SIG-M5 treated with dmso at 0.1 percent for 504 hours (cell line): Measurements from ENCODE around the gene OSBPL7.

ENCODE experiments used
- DNase-seq: peaks from one replicate; lab custom pipeline; 2025; ENCODE audit not compliant: unreplicated experiment; lab: John Stamatoyannopoulos, UW

The OSBPL7 gene

DNA sequence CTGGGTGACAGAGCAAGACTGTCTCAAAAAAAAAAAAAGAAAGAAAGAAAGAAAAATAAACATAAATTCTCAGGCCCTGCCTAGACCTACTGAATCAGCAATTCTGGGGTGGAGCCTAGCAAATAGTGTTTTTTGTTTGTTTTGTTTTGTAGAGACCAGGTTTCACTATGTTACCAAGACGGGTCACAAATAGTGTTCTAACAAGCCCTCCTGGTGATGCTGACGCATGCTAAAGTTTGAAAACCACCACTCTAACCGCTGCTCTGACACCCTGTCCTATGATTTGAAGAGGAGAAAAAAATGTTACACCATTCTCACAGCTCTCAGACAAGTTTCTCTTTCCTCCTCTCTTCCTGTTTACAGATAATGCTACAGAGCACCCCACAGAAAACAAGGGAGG lies 8.3 kb upstream of the OSBPL7 start:
- DNase-seq = no peak

DNA sequence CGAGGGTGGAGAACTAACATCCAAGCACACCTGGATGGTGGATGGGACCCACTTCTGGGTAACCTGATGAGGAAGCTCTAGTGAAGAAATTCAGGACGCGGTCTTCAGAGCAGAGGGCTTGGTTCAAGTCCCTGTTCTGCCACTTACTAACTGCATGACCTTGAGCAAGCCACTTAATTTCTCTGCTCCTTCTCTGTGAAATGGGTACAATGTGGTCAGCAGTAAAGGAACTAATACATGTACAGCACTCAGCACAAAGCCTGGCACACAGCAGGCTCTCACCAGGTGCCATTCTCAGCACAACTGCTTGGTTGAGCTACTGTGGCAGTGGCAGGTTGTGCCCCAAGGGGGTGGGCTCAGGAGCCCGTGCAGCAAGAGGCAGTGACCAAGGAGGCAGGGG lies 1.9 kb upstream of the OSBPL7 start:
- no peak for DNase-seq

DNA sequence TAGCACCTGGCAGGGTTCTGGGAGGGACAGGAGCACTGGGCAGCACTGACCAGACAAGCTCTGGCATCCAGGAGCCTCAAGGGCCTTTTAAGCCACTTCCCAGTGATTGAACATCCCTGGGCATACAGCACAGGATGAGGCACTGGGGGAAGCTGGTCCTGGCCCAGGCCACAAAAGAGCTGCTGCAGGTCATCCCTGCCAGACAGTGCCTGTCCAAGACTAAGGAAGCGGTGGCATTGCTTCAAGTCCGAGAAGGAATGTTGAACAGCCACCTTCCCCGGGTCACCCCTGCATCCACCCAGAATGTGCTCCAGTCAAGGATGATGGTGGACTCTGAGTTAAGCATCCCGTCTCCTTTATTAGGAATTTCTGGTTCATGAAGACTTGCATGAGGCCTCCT lies 1.2 kb upstream of the OSBPL7 start:
- DNase-seq = no peak

DNA sequence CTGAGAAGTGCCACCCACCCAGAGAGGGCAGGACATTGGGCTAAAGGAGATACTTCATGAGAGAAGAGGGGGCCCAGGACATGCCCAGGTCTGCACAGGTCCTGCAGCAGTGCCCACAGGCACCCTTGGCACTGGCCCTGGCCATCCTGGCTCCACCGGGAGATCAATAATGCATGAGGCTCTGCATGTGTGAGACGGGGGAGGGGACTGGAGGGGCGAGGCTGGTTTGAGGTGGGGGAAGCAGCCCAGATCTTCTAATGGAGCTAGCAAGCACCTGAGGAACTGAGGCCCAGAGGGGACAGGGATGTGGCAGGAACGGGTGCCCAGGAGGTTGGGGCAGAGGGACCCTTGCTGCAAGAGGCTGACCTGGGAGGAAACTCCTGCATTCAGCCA lies 567 bp downstream of the OSBPL7 start:
- DNase-seq = no peak

DNA sequence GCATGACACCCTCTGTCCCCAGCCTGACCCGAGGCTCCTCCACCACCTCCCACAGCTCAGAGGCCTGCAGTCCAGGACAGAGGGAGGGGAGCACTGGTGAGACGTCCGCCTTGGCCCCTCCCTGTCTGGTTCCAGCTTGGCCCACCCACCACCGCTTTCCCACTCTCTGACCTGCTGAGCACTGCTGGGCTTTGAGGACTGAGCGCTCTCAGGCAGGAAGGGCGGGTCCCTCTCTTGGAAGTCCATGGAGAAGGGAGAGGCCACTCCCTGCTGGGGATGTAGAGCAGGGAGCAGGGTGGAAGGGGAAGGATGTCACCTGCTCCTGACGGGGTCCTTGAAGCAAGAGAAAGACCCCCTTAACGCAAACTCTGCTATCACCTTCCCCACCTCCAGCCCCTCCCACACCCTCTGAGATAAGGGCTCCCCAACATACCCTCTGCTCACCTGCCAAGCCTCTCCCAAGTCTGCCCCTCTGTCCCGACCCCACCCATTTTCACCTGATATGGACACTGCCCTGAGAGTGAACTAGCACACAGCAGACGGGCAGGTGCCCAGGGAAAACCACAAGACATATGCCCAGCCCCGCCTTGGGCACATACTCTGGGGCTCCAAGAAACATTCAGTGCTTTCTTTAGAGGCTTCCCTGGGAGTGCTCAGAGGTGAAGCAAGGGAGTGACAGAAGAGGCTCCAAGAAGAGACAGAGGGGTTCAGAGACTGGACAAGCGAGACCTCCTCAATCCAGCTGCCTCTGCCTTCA lies 1.4 kb downstream of the OSBPL7 start:
- no peak for DNase-seq

DNA sequence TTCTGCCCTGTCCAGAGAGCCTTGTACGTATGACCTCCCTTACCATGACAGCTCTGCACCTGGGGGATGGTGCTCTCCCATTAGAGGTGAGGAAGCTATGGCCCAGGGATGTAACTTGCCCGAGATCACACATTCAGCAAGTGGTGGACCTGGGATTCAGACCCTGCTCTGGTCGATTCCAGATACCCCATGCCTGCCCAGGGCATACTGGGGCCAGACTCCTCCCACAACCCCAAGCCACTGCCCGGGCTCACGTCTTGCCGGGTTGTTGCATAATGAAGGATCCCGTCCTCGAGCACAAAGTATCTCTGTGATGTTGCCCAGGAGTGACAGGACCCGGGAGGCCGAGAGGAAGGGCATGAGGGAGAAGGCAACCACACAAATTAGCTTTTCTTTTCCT lies 2.1 kb downstream of the OSBPL7 start:
- no peak for DNase-seq

DNA sequence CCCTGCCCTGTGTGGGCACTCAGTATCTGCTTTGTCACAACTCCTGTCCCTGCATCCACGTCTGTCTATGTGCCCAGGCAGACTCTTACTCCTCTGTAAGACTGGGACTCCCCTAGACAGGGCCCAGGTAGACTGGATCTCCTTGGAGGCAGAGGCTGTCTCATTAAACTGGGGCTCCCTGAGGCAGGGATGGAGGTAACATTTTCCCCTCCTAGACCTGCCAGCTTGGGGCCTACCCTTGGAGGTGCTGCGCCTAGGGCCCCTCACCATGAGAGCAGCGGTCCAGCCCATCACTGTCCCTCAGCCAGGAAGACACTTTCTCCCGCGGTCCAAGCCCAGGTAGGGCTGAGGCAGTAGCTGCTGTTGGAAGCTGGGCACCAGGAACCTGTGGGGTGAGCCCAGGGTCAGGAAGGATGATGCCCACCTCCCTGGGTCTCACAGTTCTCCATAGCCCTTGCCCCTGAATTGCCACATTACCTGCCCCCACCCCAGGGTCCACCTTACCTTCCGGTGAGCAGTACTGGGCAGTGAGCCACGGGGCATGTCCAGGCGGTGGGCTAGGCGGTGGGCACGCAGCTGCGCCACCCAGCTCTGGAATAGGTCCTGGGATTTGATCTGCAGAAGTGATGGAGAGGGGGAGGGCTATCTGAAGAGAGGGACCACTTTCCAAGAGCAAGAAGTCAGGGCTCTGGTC lies 3.4 kb downstream of the OSBPL7 start:
- no peak for DNase-seq

DNA sequence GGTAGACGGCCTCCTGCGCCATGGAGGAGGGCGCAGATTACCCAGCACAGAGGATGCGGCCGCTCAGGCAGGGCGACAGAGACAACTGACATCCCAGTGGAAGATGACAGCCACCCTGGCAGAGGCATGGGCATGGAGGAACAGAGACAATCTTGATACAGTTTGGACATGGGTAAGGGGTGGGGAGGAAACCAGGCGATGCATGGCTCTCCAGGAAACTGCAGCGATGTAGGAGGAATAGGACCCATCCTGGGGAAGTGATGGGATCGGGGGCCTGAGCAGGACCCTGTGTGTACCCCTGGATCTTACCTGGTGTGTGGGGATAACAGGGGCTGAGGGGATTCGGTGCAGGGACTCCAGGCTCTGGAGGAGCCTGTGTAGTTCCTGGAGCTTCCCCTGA lies 4.6 kb downstream of the OSBPL7 start:
- DNase-seq = no peak

DNA sequence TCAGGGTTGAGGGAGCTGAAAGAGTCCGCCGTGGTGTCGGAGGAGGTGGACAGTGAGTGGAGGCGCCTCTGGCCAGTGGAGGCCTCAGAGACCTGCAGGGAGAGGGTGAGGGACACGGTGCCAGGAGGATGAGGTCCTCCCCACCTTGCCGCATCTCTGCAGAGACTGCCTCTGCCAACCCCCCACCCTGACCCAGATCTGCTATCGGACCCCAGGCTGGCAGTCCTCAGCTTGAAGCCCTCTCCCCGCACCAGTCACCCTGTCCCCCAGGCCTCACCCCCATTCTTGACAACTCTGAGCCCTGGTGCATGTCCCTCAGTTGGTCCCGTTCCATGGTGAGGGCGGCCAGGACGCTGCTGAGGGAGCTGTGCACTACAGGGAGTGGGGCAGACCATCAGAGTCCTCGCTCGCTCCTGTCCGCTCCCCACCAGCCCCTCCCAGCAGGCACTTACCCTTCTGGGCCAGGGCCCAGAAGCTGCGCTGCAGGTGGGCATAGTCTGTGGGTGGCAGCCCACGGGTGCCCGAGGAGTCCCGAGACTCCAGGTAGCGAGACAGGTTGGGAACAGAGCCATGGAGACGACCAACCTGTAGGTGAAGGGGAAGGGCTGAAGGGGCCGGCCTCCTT lies 5.4 kb downstream of the OSBPL7 start:
- DNase-seq = no peak

DNA sequence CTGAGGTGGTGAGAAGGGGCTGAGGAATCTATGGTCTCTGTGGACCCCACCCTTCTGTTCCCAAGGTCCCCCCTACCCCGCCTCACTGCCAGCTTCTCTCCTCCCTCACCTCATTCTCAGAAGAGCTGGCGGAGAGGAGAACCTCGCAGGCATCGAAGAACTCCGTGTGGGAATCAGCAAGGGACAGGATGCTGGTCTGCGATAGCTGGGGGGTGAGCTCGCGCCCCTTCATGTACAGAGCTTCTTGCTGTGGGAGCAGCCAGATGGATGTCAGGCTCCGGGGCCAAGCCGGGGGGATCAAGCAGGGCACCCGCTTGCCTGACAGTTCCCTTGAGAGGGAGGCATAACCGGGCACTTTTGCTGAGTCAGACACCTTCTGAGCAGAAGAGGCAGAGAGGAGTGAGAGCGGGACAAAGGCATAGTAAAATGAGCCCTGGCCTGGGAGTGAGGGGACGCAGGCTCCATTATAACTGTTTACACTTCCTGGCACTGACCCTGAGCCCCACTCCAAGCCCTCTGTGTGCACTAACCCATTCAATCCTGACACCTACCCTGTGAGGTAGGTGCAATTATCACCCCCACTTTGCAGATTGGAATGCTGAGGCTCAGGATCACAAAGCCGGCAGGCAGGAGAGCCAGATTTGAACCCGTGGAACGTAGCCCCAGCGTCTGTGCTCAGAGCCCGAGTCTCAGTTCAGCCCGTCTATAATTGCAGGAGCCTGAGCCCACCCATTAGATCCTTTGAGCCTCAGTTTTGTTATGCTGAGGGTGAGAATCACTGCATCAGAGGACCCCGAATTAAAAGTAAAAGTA lies 6.3 kb downstream of the OSBPL7 start:
- DNase-seq = no peak

DNA sequence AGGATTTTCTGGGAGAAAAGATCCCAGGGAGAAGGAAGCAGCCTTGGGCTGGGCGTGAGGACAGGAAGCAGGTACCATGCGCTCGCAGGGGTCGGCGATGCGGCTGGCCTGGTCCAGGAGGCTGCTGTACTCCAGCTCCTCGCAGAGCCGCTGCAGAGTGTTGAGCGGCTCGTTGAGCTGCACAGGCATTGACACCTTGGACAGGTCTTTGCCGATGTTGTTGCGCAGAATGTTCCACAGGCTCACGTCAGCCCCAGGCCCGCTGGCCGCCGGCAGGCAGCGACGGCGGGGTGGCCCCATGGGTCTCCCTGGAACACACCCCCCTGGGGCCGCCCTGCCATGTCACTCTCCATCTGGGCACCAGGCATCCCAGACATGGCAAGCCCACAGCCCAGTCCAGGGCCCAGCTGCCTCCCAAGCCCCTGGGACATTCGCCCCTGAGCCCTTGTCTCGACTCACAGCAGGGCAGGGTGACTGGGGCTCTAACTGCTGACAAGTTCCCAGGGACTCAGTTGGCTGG lies 8.0 kb downstream of the OSBPL7 start:
- no peak for DNase-seq

DNA sequence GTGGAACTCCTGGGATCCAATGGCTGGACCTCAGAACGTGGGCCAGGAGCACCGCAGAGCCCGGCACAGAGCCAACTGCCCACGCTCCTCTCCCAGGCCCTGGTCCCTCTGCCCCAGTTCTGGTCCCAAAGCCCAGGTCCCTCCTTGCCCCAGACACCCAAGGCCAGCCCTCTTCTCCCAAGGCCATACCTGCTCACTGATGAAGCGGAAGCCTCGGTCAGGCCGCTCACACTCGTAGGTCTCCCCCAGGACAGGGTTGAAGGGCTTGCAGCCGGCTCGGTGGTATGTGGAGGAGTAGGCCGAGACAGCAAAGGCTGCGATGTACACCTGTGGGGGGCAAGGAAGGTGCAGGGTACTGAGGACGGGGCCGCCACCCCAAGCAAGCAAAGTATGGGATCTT lies 8.5 kb downstream of the OSBPL7 start:
- DNase-seq = no peak

DNA sequence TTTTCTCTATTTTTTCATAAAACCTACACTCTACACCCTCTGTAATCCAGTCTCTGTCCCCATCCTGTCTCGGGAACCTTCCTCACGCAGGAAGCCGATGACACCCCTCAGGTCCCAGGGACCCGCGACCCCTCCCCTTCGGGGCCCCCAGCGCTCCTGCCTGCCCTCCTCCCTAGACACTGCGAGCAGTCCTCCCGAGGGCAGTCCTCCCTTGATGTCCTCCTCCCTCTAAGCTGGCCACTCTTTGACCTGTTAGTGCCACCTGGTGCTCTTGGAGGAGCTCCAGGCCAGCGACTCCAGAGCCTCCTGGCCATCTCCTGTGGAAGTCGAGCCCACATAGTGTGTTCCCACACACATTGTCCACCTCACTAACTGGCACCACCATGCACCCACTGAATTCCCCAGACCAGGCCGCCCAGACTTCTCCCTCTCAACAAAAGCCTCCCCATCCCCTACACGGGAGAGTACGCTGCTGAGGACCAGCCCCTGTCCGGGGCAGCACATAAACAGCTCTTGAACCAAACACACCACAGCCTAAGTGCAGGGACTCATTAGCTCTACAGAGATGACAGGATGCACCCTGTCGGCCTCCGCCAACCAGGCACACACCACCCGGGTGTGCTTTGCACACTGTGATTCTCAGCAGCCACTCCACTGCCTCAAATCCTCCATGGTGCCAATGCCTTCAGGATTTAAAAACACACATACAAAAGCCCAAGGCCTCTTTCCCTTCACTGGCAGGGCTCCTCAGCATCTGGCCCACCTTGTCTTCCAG lies 9.3 kb downstream of the OSBPL7 start:
- no peak for DNase-seq

DNA sequence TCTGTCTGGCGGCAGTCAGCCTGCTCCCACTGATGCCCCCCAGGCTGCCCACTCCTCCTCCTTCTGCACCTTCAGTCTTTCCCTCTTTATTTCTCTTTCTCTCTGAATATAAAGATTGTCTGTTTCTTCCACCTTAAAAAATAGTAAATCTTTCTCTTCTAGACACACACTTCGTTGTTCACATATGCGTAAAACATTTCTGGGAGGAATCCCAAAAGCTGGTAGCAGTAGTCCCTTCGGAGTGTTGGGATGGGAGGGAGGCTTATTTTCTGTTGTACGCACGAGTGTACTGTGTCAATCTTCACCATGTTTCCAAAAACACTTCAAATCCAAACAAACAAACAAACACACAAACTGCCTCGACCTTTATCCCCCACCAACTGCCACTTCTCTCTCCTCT lies 9.9 kb downstream of the OSBPL7 start:
- no peak for DNase-seq

DNA sequence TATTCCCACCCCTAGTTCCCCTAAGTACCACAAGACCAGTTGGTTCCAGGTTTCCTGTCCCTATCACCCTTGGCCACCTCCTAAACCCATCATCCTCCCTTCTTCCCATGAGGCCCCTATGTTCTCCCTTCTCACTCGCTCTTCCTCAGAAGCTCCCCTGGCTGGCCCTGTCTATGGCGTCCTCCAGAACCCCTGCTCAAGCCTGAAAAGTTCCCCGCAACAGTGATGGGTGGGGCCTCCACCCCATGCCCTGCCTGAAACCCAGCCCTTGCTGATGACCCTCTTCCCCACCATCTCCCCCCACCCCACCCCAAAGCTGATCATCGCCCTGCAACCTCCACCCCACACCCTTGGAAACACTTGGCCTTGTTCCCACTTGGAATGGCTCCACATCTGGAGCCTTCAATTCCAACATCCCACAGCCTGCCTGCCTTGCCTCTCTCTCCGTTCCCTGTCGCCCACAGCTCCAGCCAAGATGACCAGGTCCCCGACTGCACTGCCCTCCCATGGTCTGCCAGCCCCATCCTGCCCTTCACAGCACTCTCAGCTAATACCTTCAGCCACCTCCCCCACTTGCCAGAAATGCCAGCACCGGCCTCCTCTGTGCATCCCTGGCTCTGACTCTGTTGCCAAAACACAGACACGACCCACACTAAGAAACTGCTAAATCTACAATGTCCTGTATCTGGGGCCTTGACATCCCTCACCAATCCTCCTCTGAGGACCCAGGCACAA lies 10.5 kb downstream of the OSBPL7 start:
- no peak for DNase-seq

DNA sequence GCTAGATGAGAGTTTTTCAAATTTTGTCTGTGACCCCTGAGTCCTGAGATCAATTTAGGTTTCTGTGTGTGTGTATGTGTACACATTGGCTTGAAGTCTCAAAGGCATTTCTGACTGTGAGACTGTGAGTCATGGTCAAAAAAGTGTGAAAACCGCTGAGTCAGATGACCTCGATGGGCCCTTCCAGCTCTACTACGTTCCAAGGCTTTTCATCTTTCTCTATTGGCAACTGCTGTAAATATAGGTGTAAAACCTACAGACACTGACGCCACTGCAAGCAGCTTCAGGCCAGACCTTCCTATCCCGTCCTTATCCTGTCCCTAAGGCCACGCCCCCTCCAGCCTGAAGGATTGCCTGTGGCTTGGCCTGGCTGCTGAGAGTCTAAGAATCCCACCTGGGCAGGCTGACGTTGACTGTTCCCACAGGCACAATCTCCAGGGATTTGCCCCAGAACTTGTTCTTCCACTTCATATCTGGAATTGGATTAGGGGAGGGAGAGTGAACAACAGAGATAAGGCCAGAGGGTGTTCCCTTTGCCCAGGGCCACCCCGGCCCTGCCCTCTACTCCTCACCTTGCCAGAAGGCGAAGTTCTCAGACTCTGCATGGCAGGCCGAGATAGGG lies 11.3 kb downstream of the OSBPL7 start:
- DNase-seq = peak; percentile 88

DNA sequence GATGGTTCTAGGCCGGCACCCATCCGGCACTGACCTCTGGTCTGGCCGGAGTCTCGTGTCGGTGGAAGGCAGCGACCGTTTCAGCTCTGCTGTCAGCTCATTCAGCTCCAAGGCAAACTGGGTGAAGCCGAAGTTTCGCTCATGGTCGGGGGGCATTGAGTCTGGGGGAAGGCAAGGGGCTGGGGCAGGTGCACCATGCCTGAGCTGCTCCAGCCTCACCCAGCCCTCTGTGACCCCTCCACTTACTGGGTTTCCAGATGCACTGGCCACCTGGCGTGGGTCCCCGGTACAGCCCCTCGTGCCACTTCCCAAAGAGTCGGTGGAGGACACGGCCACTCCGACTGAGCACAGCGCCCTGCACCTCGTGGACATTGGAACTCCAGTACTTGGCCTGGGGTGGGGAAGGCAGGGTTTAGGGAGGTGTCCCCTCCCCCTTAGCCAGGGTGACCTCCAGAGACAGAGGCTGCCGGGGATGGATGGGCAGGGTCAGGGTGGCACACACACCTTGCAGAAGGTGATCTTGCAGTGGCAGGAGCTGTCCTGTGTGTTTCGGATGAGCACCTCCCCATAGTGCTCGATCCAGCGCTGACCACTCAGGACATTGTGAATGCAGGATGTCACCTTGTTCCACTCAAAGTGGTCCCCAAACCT lies 12.6 kb downstream of the OSBPL7 start:
- no peak for DNase-seq

DNA sequence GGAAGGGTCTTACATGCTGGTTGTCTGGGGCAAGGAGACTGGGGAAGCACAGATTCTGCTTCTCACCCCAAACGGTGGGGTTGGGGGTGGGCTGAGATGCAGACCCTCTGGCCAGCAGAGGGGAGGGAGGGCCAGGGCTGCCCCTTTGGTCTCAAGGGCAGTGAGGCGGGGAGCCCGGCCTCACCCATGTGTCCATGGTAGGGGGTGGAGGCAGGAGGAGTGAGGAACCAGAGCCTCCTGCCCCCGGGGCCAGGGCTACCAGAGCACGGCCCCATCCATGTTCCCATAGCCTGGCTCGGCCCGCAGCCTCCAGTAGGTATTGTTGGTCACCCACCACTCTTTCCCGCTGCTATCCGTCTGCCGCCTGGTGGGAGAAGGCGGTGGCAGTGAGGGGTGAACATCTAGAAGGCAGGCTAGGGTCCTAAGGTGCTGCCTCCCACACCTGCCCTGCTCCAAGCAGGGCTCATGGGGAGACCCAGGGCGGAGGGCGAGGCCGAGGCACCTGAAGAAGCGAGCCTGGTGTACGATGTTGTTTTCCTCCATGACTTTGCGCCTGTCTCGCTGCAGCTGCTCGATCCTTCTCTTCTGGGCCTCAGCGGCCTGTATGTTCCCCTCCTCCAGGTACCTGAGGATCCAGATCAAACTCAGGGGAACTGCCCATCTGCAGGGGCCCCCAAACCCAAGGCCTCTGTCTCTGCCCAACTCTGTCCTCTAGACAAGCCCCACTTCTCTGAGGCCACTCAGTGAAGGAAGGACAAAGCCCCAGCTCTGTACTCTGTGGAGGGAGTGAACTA lies 13.4 kb downstream of the OSBPL7 start:
- no peak for DNase-seq
